Muscle of arm (tissue), 12 donors: Measurements from ENCODE around the gene A3GALT2. TPM values are rescaled to one million over a fixed set of nuclear protein-coding genes. Genes with fewer than 3 reads are reported as not detected.

Experiments
- polyA plus RNA-seq, 12 donors: library from polyadenylated mRNA; unstranded; fragments of 120-200 nt; gene quantifications; one replicate each; pipeline ENCODE4 v1.2.1, GENCODE V29; 2013; ENCODE audit not compliant: insufficient read length in 12 of 12

Gene A3GALT2
- polyA plus RNA-seq, 12 donors: not detected

Other genes with a start within 250 kb of the A3GALT2 start
- 1 to 10 TPM in 11 of 12 donors, not detected in 1; 3.3 to 9.9 (median 5.0) TPM for gene AZIN2, start 239.9 kb downstream of the A3GALT2 start, polyA plus RNA-seq
- 1 to 10 TPM in 11 of 12 donors, not detected in 1; 4.5 to 8.2 (median 5.6) TPM for gene TRIM62, start 139.1 kb downstream of the A3GALT2 start, polyA plus RNA-seq
- gene ZNF362, start 64.6 kb downstream of the A3GALT2 start, polyA plus RNA-seq: 10 to 100 TPM in 11 of 12 donors, not detected in 1; 27.4 to 74.5 (median 33.1) TPM
- gene PHC2, start 110.0 kb upstream of the A3GALT2 start, polyA plus RNA-seq: 10 to 100 TPM in 11 of 12 donors, not detected in 1; 53.4 to 74.1 (median 68.7) TPM
- 1 to 10 TPM in 10 of 12 donors, not detected in 2; 2.5 to 4.0 (median 2.9) TPM for gene ZSCAN20, start 151.5 kb upstream of the A3GALT2 start, polyA plus RNA-seq